NCI-H345 treated with DMSO at 0.1 percent for 48 hours (cell line): Measurements from ENCODE around the gene KIF3A.

ENCODE experiments used
- DNase-seq: peaks from one replicate; lab custom pipeline; 2025; ENCODE audit not compliant: unreplicated experiment; lab: John Stamatoyannopoulos, UW

Gene KIF3A

DNA sequence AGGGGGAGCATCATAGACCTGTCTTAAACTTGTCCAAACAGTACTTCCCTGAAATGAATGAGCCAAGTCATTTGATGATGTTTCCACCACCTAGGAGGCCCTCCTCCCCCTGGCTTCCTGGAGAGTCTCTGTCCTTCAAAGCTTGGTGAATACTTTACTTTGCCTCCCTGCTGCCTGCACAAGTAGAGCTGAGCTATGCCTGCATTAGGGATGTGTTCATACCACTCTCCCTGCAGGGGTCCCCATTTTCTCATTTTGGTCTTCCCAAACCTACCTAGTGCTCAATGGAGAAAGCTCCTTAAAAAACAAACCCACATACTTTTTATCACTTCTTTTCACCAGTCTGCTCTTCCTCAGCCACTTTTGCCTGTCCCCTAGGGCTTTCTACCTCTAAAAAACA lies 17.6 kb upstream of the KIF3A start:
- no peak for DNase-seq

DNA sequence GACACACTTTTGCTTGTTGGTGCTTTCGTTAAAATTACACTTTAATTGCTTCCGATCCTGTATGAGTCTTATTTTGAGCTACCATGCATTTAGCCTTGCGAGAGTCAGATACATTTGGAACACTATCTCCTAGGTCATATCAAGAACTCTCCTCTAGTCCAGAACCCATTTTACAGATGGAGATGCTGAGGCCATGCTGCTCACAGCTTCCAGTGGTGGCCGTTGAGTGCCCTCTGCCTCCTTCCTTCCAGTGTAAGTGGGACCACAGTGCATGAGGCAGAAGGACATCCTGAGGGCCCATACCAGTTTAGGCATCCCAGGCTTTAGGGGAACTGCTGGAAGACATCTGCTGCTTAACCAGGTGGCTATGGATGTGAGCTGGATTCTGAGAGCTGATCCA lies 16.8 kb upstream of the KIF3A start:
- DNase-seq, result no peak

- DNase-seq, result peak; percentile 13
Measured at GRCh38 chr5:132753135-132753987, 16.0 kb upstream of the KIF3A start.

DNA sequence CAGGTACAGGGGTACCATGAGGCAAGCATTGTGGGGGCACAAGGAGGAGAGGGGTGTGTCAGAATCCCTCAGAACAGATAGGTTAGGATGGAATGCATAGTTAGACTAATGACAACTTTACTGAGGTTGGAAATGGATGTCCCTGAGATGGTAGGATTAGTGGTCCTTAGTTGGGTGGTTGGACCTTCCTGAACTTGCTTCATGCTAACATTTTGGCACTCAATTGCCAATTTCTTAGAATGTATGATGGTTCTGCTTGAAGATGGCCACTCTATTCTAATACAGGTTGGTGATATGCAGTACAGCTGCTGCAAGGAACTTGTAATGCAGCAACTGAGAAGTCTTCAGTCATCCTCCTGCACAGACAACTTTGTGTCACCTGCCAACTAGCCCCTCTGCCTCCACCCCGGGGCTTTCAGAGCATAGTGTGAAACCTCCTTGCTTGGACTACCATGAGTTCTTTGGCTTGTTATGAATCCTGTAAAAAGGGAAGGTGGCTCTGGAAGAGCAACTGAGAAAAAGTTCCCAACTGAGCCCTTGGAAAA lies 15.3 kb upstream of the KIF3A start:
- DNase-seq, result no peak

GRCh38 chr5:132751971-132752580 lies 14.7 kb upstream of the KIF3A start:
- no peak for DNase-seq

DNA sequence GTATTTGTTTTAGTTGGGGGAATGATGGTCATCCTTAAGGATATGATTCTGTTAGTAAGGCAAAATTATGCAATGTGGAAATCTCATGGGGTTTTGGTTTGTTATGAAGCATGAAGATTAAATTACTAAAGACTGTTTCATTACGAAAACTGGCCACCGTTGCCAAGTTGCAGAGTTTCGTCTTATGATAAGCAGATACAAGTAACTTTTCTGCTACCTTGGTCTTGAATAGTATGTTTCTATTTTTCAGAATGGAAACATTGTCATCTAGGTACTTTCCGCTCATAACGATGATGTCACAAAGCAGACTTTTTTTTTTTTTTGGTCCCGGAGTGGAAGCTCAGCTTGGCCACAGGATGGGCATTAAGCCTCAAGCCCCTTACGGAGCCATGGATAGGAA lies 14.1 kb upstream of the KIF3A start:
- DNase-seq, result no peak

- no peak for DNase-seq
Measured at GRCh38 chr5:132750471-132751230, 13.3 kb upstream of the KIF3A start.

- no peak for DNase-seq
Measured at GRCh38 chr5:132749506-132749905, 12.2 kb upstream of the KIF3A start.

DNA sequence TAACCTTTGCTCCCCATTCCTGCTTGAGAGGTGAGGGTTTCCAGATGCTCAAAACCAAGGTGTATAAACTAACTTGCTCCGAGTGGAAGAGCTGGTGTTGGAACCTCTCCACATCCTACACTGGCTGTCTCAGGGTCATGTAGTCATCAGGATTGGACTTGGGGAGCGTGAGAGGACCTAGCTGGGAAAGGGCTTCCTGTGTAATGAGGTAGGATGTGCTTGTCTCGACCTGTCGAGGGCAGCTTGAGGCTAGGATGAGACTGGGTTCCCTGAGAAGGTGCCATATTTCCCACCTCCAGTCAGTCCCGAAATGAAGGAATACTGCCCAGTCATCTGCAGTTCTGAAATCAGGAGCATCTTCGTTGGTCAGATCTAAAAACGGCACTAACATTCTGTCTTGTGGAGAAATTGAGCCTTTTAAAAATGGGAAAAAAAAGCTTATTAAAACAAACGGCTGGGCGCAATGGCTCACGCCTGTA lies 11.2 kb upstream of the KIF3A start:
- no peak for DNase-seq

DNA sequence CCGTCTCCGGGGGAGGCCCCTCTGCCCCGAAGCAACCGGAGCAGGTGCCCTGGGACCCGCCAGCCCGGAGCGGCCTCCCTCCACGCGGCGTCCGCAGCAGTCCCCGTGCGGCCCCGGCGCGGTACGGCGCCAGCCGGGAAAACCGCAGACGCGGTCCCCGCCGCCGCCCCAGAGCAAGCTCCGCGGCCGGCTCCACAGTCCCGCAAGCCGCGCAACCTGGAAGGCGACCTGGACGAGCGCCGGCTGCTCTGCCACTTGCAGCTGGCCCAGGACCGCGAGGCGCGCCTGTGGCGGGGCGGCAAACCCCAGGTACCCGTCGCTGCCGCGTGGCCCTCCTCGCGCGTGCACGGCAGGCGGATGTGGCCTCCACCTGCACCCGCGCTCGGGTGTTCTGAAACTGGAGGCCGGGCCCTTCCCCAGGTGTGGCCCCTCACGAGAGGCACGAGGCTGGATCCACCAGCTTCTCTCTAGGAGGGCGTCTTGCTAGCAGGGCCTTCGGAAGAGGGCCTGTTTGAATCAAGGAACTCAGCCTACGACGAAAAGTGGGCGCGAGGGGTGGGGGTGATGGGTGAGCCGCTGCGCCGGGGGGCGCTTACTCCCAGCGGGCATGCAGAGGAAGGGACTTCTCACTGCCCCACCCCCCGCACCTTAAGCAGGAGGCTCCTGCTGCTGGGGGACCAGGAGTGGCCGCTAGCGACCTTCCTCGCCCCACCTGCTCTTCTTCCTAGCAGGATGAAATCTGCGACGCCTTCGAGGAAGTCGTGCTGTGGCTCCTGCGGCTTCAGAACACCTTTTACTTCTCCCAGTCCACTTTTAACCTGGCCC lies 10.5 kb upstream of the KIF3A start:
- no peak for DNase-seq

- no peak for DNase-seq
Measured at GRCh38 chr5:132746954-132747615, 9.7 kb upstream of the KIF3A start, which contains the start of gene CCNI2. TSS of gene CCNI2 (plus strand) at chr5:132747426. CDS start at chr5:132747496, 70 bp downstream.

GRCh38 chr5:132746592-132746953 lies 9.2 kb upstream of the KIF3A start:
- DNase-seq, result no peak

DNA sequence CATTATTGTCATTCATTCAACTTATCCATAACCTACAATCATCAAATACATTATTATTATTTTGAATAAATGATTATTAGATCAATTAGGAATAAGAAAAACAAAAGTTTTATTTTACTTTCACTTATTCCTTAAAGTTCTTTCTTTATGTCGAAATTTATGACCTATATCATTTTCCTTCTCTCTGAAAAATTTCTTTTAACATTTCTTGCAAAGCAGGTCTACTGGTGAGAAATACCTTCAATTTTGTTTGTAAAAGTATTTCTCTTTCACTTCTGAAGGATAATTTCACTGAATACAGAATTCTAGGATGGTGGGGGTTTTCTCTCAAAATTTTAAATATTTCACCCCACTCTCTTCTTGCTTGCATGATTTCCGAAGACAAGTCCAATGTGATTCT lies 7.3 kb upstream of the KIF3A start:
- no peak for DNase-seq

GRCh38 chr5:132742626-132743025 lies 5.3 kb upstream of the KIF3A start:
- no peak for DNase-seq

GRCh38 chr5:132742158-132742557 lies 4.8 kb upstream of the KIF3A start:
- no peak for DNase-seq

DNA sequence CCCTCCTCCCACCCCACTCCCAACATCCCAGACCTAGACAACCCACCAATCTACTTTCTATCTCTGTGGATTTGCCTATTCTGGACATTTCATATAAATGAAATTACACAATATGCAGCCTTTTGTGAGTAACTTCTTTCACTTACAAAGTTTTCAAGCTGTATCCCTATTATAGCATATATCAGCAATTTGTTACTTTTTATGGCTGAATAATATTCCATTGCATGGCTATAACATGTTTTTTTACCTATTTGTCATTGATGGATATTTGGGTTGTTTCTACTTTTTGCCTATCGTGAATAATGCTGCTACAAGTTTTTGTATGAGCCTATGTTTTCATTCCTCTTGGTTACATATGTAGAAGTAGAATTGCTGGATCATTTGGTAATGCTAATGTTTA lies 1.9 kb upstream of the KIF3A start:
- DNase-seq, result no peak

DNA sequence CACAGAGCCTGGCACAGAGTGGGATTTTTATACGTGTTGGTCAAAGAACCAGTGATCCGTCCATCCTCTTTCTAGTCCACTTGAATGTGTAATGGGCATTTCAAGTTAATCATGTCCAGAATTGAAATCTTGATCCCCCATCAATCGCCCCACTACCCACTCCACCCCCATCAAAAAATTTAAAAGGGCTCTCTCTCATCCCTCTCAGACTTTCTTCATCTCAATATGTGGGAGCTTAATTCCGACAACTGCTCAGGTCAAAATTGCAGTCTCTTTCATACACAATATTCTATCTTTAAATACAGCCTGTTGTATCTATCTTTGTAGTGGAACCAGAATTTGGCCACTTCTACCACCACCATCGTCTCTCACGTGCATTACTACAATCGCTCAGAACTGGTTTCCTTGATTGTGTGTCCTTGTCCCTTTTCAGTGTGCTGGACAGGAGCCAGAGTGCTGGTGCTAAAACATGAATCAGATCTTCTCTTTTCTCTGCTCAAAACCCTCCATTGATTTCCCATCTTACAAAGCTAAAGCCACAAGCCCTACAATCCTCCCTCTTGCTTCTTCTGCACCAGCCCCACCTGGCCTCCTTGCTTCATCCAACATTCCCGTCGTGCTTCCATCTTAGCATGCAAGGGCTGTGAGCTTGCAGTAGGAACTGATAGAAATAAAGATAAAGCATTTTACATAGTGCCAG lies 786 bp upstream of the KIF3A start:
- DNase-seq, result no peak

DNA sequence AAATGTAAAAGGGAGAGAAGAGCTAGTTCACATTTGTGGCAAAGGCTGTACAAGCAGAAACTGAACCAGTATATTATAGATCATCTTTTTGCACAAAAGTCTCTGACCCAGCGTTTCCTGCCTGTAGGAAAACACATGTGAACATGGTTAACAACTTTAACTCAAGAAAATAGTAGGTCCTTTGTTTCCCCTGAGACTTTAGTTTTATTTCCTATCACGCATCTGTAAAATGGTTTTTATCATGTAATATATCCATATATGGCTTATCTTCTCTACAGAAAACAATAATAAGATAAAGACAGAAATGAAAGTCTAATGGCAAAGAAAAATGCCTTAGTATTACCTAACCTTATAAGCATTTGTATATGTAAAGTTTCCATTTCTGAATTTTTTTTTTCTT lies 2.7 kb downstream of the KIF3A start:
- DNase-seq, result no peak

DNA sequence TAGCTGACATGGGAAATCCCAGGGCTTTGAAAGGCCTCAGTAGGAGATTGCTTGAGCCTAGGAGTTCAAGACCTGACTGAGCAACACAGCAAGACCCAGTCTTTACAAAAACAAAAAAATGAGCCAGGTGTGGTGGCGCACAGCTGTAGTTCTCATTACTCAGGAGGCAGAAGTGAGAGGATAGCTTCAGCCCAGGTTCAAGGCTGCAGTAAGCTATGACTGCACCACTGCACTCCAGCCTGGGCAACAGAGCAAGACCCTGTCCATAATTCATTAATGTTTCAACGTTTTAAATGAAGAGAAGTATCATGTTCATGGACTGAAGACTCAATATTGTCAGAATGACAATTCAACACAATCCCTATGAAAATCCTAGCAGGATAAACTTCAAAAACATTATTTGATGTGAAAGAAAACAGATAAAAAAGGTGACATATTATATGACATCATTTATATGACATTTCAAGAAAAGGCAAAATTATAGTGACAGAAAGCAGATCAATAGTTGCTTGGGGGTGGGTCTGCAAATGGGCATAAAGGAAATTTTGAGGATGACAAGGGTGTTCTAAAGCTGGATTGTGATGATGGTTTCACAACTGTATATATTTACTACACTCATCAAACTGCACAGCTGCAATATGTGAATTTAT lies 3.7 kb downstream of the KIF3A start:
- no peak for DNase-seq
